Measurements from ENCODE around the gene ZNF462.

ZNF462 gene

GRCh38 chr9:106918825-106919509, 56.0 kb downstream of the ZNF462 start:
- Histone ChIP-seq H3K4ac (ENCODE audit: low read depth, low read length) (no peak overlapping the region), H2AK5ac (ENCODE audit: low read length) (no peak overlapping the region), H3K18ac (ENCODE audit: low read length) (no peak overlapping the region), H3K4me3 (ENCODE audit: low read length) (no peak overlapping the region), H2BK5ac (ENCODE audit: low read length) (no peak overlapping the region), H4K8ac (ENCODE audit: low read depth, low read length) (no peak overlapping the region), H3K9ac (ENCODE audit: low read length) (no peak overlapping the region), H3K27me3 (ENCODE audit: insufficient read depth, low read length, poor library complexity) (no peaks in the 10 kb centered on the region), H2BK120ac (ENCODE audit: low read depth, low read length) (peak overlapping the region; percentile 24), H2BK15ac (replicated peaks; ENCODE audit: low read depth) (no peak overlapping the region), H4K5ac (ENCODE audit: low read length) (no peak overlapping the region), H3K79me1 (ENCODE audit: low read length) (no peaks in the 10 kb centered on the region), H3K79me2 (ENCODE audit: control insufficient read depth, insufficient read depth, low read length) (peaks cover 6% of the 10 kb centered on the region), H3K36me3 (ENCODE audit: control insufficient read depth, insufficient read depth, low read length) (no peaks in the 10 kb centered on the region), H3K23ac (ENCODE audit: low read length) (no peak overlapping the region), H3K4me1 (ENCODE audit: control insufficient read depth, low read depth, low read length) (peaks cover 14% of the 10 kb centered on the region), H3K27ac (ENCODE audit: low read depth, low read length) (no peak overlapping the region), H3K56ac (ENCODE audit: low read length) (no peak overlapping the region), H3K4me2 (ENCODE audit: low read length) (no peak overlapping the region)
- no CpG with 5 or more reads among the region's 5 CpGs for WGBS (ENCODE audit: extremely low coverage, insufficient coverage, low lambda C conversion rate)
- DNase-seq = no peak

GRCh38 chr9:106920091-106920490, 57.1 kb downstream of the ZNF462 start:
- Histone ChIP-seq H3K79me2 (ENCODE audit: control insufficient read depth, insufficient read depth, low read length) (peaks cover 2% of the 10 kb centered on the region), H2BK120ac (ENCODE audit: low read depth, low read length) (no peak overlapping the region), H3K4me1 (ENCODE audit: control insufficient read depth, low read depth, low read length) (peaks cover 14% of the 10 kb centered on the region), H4K8ac (ENCODE audit: low read depth, low read length) (no peak overlapping the region), H3K56ac (ENCODE audit: low read length) (no peak overlapping the region), H4K5ac (ENCODE audit: low read length) (no peak overlapping the region), H3K79me1 (ENCODE audit: low read length) (no peaks in the 10 kb centered on the region), H3K4ac (ENCODE audit: low read depth, low read length) (no peak overlapping the region), H3K4me3 (ENCODE audit: low read length) (no peak overlapping the region), H3K18ac (ENCODE audit: low read length) (no peak overlapping the region), H3K4me2 (ENCODE audit: low read length) (no peak overlapping the region), H2BK5ac (ENCODE audit: low read length) (no peak overlapping the region), H3K23ac (ENCODE audit: low read length) (no peak overlapping the region), H3K27me3 (ENCODE audit: insufficient read depth, low read length, poor library complexity) (no peaks in the 10 kb centered on the region), H2BK15ac (replicated peaks; ENCODE audit: low read depth) (no peak overlapping the region), H3K36me3 (ENCODE audit: control insufficient read depth, insufficient read depth, low read length) (peaks cover 2% of the 10 kb centered on the region), H3K27ac (ENCODE audit: low read depth, low read length) (no peak overlapping the region), H2AK5ac (ENCODE audit: low read length) (no peak overlapping the region), H3K9ac (ENCODE audit: low read length) (no peak overlapping the region)
- no peak for DNase-seq
- WGBS (ENCODE audit: extremely low coverage, insufficient coverage, low lambda C conversion rate) = no CpG with 5 or more reads among the region's 4 CpGs

DNA sequence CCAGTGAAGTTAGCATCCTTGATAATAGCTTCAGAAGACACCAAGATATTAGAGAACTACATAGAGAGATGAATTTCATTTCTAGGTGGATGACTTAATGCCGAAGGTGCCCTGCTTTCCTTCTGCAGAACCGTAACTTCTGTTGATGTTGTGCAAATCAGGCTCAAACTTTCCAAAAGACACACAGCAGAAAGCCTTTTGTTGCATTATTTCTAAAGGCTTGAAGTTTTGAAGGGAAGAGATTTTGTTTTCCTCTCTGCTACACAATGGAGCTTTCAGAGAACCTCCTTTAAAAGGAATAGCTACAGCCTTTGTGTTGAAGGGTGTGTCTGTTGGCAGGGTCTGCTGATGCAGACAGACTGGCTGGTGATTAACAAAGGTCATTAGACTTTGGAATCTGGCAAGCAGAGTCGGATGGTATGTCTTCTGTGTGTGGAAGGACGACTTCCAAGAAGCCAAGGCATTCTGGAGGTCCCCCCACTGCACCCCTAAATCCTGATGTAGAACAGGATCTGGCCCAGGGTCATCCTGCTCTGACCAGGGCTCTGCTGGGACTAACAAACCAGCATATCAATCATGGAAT, 57.8 kb downstream of the ZNF462 start:
- H3K79me1 ChIP-seq (ENCODE audit: low read length) = no peaks in the 10 kb centered on the region
- H2BK15ac ChIP-seq (replicated peaks; ENCODE audit: low read depth) = no peak overlapping the region
- peak overlapping the region; percentile 88 for H3K18ac ChIP-seq (ENCODE audit: low read length)
- H3K27me3 ChIP-seq (ENCODE audit: insufficient read depth, low read length, poor library complexity) = no peaks in the 10 kb centered on the region
- H3K4me3 ChIP-seq (ENCODE audit: low read length) = no peak overlapping the region
- WGBS (ENCODE audit: extremely low coverage, insufficient coverage, low lambda C conversion rate) = no CpG with 5 or more reads among the region's 4 CpGs
- no peak overlapping the region for H4K8ac ChIP-seq (ENCODE audit: low read depth, low read length)
- peaks cover 2% of the 10 kb centered on the region for H3K36me3 ChIP-seq (ENCODE audit: control insufficient read depth, insufficient read depth, low read length)
- no peak overlapping the region for H3K56ac ChIP-seq (ENCODE audit: low read length)
- no peak overlapping the region for H2BK5ac ChIP-seq (ENCODE audit: low read length)
- no peak overlapping the region for H3K27ac ChIP-seq (ENCODE audit: low read depth, low read length)
- H3K4me2 ChIP-seq (ENCODE audit: low read length) = no peak overlapping the region
- peaks cover 11% of the 10 kb centered on the region for H3K4me1 ChIP-seq (ENCODE audit: control insufficient read depth, low read depth, low read length)
- H3K4ac ChIP-seq (ENCODE audit: low read depth, low read length) = peak overlapping the region; percentile 22
- H3K79me2 ChIP-seq (ENCODE audit: control insufficient read depth, insufficient read depth, low read length) = peaks cover 2% of the 10 kb centered on the region
- H2AK5ac ChIP-seq (ENCODE audit: low read length) = no peak overlapping the region
- DNase-seq = peak; percentile 13
- H4K5ac ChIP-seq (ENCODE audit: low read length) = peak overlapping the region; percentile 26
- no peak overlapping the region for H3K9ac ChIP-seq (ENCODE audit: low read length)
- no peak overlapping the region for H2BK120ac ChIP-seq (ENCODE audit: low read depth, low read length)
- no peak overlapping the region for H3K23ac ChIP-seq (ENCODE audit: low read length)

DNA sequence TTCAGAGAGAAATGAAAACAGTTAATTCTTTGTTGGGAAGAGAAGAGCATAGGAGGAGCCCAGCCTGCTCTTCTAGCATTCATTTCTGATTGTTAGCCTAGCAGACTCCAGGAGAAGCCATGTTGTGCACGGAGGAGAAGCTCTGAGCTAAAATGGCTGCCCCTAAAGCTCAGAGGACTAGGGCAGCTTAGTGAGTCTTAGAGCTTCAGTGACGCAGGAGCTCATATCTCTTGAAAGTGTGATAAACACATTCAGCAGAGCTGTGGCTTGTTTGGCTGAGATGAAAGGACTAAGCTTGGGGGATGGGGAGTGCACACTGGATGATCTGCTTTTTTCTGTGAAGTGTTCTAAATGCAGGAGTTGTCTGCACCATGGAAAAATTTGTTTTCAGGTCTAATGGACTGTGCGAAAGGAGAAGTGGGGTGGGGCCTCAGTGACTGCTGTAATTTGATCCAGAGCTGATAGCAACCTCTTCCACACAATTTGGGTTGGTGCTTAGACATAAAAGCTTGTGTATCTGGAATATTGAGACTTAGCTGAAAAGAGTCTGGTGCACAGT, 58.5 kb downstream of the ZNF462 start:
- Histone ChIP-seq H2BK15ac (replicated peaks; ENCODE audit: low read depth) (peak overlapping the region; percentile 60), H3K9ac (ENCODE audit: low read length) (no peak overlapping the region), H3K4me1 (ENCODE audit: control insufficient read depth, low read depth, low read length) (peaks cover 6% of the 10 kb centered on the region), H3K56ac (ENCODE audit: low read length) (no peak overlapping the region), H3K79me1 (ENCODE audit: low read length) (no peaks in the 10 kb centered on the region), H2AK5ac (ENCODE audit: low read length) (no peak overlapping the region), H3K36me3 (ENCODE audit: control insufficient read depth, insufficient read depth, low read length) (peaks cover 5% of the 10 kb centered on the region), H3K18ac (ENCODE audit: low read length) (peak overlapping the region; percentile 88), H3K23ac (ENCODE audit: low read length) (no peak overlapping the region), H3K4me3 (ENCODE audit: low read length) (no peak overlapping the region), H2BK120ac (ENCODE audit: low read depth, low read length) (no peak overlapping the region), H3K27me3 (ENCODE audit: insufficient read depth, low read length, poor library complexity) (no peaks in the 10 kb centered on the region), H4K8ac (ENCODE audit: low read depth, low read length) (no peak overlapping the region), H3K4me2 (ENCODE audit: low read length) (no peak overlapping the region), H3K4ac (ENCODE audit: low read depth, low read length) (peak overlapping the region; percentile 22), H3K27ac (ENCODE audit: low read depth, low read length) (no peak overlapping the region), H3K79me2 (ENCODE audit: control insufficient read depth, insufficient read depth, low read length) (peaks cover 2% of the 10 kb centered on the region), H2BK5ac (ENCODE audit: low read length) (no peak overlapping the region), H4K5ac (ENCODE audit: low read length) (no peak overlapping the region)
- peak; percentile 90 for DNase-seq
- WGBS (ENCODE audit: extremely low coverage, insufficient coverage, low lambda C conversion rate) = no CpG with 5 or more reads among the region's 3 CpGs

DNA sequence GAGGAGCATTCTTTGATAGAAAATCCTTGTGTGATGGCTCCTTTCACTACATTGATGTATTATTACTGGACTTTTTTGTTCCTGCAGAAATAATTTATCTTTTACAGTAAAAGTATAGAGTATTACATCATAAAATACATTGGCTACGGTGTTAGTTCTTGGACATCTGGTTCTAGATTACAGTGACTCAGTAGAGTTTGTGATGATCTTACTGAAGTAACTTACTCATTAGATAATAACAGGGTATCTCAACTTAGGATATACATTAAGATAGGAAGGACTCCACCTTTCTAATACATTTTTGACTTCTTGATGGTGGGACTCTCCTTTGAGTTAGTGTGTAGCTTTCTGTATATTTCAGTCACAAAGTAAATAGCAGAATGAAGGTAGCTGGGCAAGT, 59.1 kb downstream of the ZNF462 start:
- Histone ChIP-seq H3K4me2 (ENCODE audit: low read length) (no peak overlapping the region), H3K4ac (ENCODE audit: low read depth, low read length) (no peak overlapping the region), H3K79me2 (ENCODE audit: control insufficient read depth, insufficient read depth, low read length) (peaks cover 2% of the 10 kb centered on the region), H3K36me3 (ENCODE audit: control insufficient read depth, insufficient read depth, low read length) (peaks cover 6% of the 10 kb centered on the region), H2BK120ac (ENCODE audit: low read depth, low read length) (no peak overlapping the region), H3K27ac (ENCODE audit: low read depth, low read length) (no peak overlapping the region), H3K23ac (ENCODE audit: low read length) (no peak overlapping the region), H2BK15ac (replicated peaks; ENCODE audit: low read depth) (peak overlapping the region; percentile 60), H4K5ac (ENCODE audit: low read length) (no peak overlapping the region), H4K8ac (ENCODE audit: low read depth, low read length) (no peak overlapping the region), H3K27me3 (ENCODE audit: insufficient read depth, low read length, poor library complexity) (no peaks in the 10 kb centered on the region), H3K18ac (ENCODE audit: low read length) (no peak overlapping the region), H3K9ac (ENCODE audit: low read length) (no peak overlapping the region), H2BK5ac (ENCODE audit: low read length) (no peak overlapping the region), H2AK5ac (ENCODE audit: low read length) (no peak overlapping the region), H3K56ac (ENCODE audit: low read length) (no peak overlapping the region), H3K4me3 (ENCODE audit: low read length) (no peak overlapping the region), H3K79me1 (ENCODE audit: low read length) (no peaks in the 10 kb centered on the region), H3K4me1 (ENCODE audit: control insufficient read depth, low read depth, low read length) (peaks cover 4% of the 10 kb centered on the region)
- no CpG with 5 or more reads among the region's 1 CpG for WGBS (ENCODE audit: extremely low coverage, insufficient coverage, low lambda C conversion rate)
- DNase-seq = no peak

All from mesendoderm (in vitro differentiated cells).